ENCODE results near the gene IL16.

IL16 gene

GRCh38 chr15:81297147-81297572, 100.5 kb downstream of the IL16 start:
- DNase-seq = no peak

GRCh38 chr15:81297603-81298575, 101.2 kb downstream of the IL16 start:
- DNase-seq = no peak

- no peak for DNase-seq
Observed at GRCh38 chr15:81298611-81299010, 101.9 kb downstream of the IL16 start.

- DNase-seq = no peak
Observed at GRCh38 chr15:81299156-81299555, 102.5 kb downstream of the IL16 start.

- no peak for DNase-seq
Observed at GRCh38 chr15:81299630-81300273, 103.1 kb downstream of the IL16 start.

- DNase-seq = no peak
Observed at GRCh38 chr15:81301385-81301784, 104.7 kb downstream of the IL16 start.

GRCh38 chr15:81301815-81302399, 105.2 kb downstream of the IL16 start:
- no peak for DNase-seq

GRCh38 chr15:81302701-81303109, 106.0 kb downstream of the IL16 start:
- DNase-seq = no peak

GRCh38 chr15:81303244-81304225, 106.9 kb downstream of the IL16 start:
- DNase-seq = no peak

GRCh38 chr15:81304226-81304625, 107.5 kb downstream of the IL16 start:
- no peak for DNase-seq

- DNase-seq = no peak
Observed at GRCh38 chr15:81308260-81308659, 111.6 kb downstream of the IL16 start.

GRCh38 chr15:81309647-81310450, 113.2 kb downstream of the IL16 start:
- no peak for DNase-seq

GRCh38 chr15:81310480-81310879, 113.8 kb downstream of the IL16 start:
- DNase-seq = no peak

GRCh38 chr15:81311752-81312464, 115.2 kb downstream of the IL16 start:
- DNase-seq = no peak

- no peak for DNase-seq
Observed at GRCh38 chr15:81312790-81313543, 116.3 kb downstream of the IL16 start.

- DNase-seq = no peak
Observed at GRCh38 chr15:81313686-81314085, 117.0 kb downstream of the IL16 start.

GRCh38 chr15:81314378-81314777, 117.7 kb downstream of the IL16 start:
- no peak for DNase-seq

- no peak for DNase-seq
Observed at GRCh38 chr15:81315452-81316175, 118.9 kb downstream of the IL16 start.

- no peak for DNase-seq
Observed at GRCh38 chr15:81316267-81316666, 119.6 kb downstream of the IL16 start.

All from activated CD4-positive, CD25-positive, alpha-beta regulatory T cell (primary cell).